ENCODE measurements around the gene CREB1.
A peak's percentile ranks its signal among the peaks of the same experiment; 100 is the strongest.
"Not testable (repeated sequence)": the region's sequence is repeated elsewhere in the genome, so short reads cannot be mapped to it uniquely, and the experiment has no call there.

CREB1 gene

GRCh38 chr2:207621501-207622039, 91.8 kb downstream of the CREB1 start:
- peak overlapping the region; percentile 13; the same call in 1 of the 2 replicates for H3K9ac ChIP-seq
- no peak overlapping the region for H3K4me3 ChIP-seq
- peak overlapping the region; percentile 67 for H3K27ac ChIP-seq

GRCh38 chr2:207624185-207625013, 94.6 kb downstream of the CREB1 start:
- Histone ChIP-seq H3K4me2 (peak overlapping the region; percentile 92), H3K27me3 (no peaks in the 10 kb centered on the region), H3K36me3 (peaks cover 27% of the 10 kb centered on the region), H3K9ac (peak overlapping the region; percentile 99), H3K4me3 (peak overlapping the region; percentile 90), H3K4me1 (peaks cover 66% of the 10 kb centered on the region), H3K9me3 (no peaks in the 10 kb centered on the region), H4K20me1 (no peaks in the 10 kb centered on the region), H3K27ac (peak overlapping the region; percentile 100)
- no peak for TF ChIP-seq Cebpa-rat (IDR thresholded peaks at IDR 0.05)

More at GRCh38 chr2:207621501-207622039, 91.8 kb downstream of the CREB1 start:
- Histone ChIP-seq H4K20me1 (no peaks in the 10 kb centered on the region), H3K4me2 (peak overlapping the region; percentile 92), H3K9me3 (no peaks in the 10 kb centered on the region), H3K4me1 (peaks cover 61% of the 10 kb centered on the region), H3K27me3 (no peaks in the 10 kb centered on the region), H3K36me3 (peaks cover 52% of the 10 kb centered on the region)
- TF ChIP-seq Cebpa-rat (IDR thresholded peaks at IDR 0.05): no peak

- Histone ChIP-seq H3K9me3 (no peaks in the 10 kb centered on the region), H3K4me2 (peak within 1 kb of the TSS; percentile 92), H3K4me3 (peak within 1 kb of the TSS; percentile 90), H3K27me3 (no peaks in the 10 kb centered on the region), H3K9ac (peak within 1 kb of the TSS; percentile 99), H4K20me1 (no peaks in the 10 kb centered on the region), H3K27ac (peak within 1 kb of the TSS; percentile 100), H3K36me3 (peaks cover 27% of the 10 kb centered on the region), H3K4me1 (peaks cover 66% of the 10 kb centered on the region)
- TF ChIP-seq Cebpa-rat (IDR thresholded peaks at IDR 0.05): no peak
Observed at GRCh38 chr2:207625014-207625907, 95.5 kb downstream of the CREB1 start, which contains the start of gene METTL21A. Gene METTL21A, minus strand, starts transcription at chr2:207625394. Its CDS starts 1,019 bp downstream, at chr2:207624375.

GRCh38 chr2:207629553-207629952, 99.8 kb downstream of the CREB1 start:
- no peaks in the 10 kb centered on the region for H4K20me1 ChIP-seq
- no peaks in the 10 kb centered on the region for H3K36me3 ChIP-seq
- H3K27ac ChIP-seq: 0 out of 2 replicates have a peak overlapping the region, but pooled peaks have one; percentile 35
- H3K4me3 ChIP-seq: no peak overlapping the region
- H3K9ac ChIP-seq: no peak overlapping the region
- H3K9me3 ChIP-seq: no peaks in the 10 kb centered on the region
- H3K4me2 ChIP-seq: peak overlapping the region; percentile 65
- TF ChIP-seq Cebpa-rat (IDR thresholded peaks at IDR 0.05): no peak
- H3K4me1 ChIP-seq: peaks cover 32% of the 10 kb centered on the region
- H3K27me3 ChIP-seq: no peaks in the 10 kb centered on the region

- H3K4me1 ChIP-seq: peaks cover 32% of the 10 kb centered on the region
- no peak overlapping the region for H3K4me3 ChIP-seq
- no peaks in the 10 kb centered on the region for H3K9me3 ChIP-seq
- H3K27me3 ChIP-seq: no peaks in the 10 kb centered on the region
- H4K20me1 ChIP-seq: no peaks in the 10 kb centered on the region
- H3K27ac ChIP-seq: peak overlapping the region; percentile 35; the same call in 1 of the 2 replicates
- peak overlapping the region; percentile 65 for H3K4me2 ChIP-seq
- no peak for TF ChIP-seq Cebpa-rat (IDR thresholded peaks at IDR 0.05)
- no peaks in the 10 kb centered on the region for H3K36me3 ChIP-seq
- H3K9ac ChIP-seq: no peak overlapping the region; the same call in 1 of the 2 replicates
Observed at GRCh38 chr2:207630491-207630890, 100.7 kb downstream of the CREB1 start.

- no peaks in the 10 kb centered on the region for H3K36me3 ChIP-seq
- H3K4me2 ChIP-seq: no peak overlapping the region
- no peaks in the 10 kb centered on the region for H3K9me3 ChIP-seq
- no peak overlapping the region for H3K4me3 ChIP-seq
- H3K27ac ChIP-seq: no peak overlapping the region
- H3K4me1 ChIP-seq: peaks cover 16% of the 10 kb centered on the region
- no peak for TF ChIP-seq Cebpa-rat (IDR thresholded peaks at IDR 0.05)
- H3K9ac ChIP-seq: no peak overlapping the region
- H4K20me1 ChIP-seq: no peaks in the 10 kb centered on the region
- no peaks in the 10 kb centered on the region for H3K27me3 ChIP-seq
Observed at GRCh38 chr2:207632575-207633493, 103.1 kb downstream of the CREB1 start.

GRCh38 chr2:207633686-207634085, 103.9 kb downstream of the CREB1 start:
- no peak overlapping the region for H3K27ac ChIP-seq
- no peaks in the 10 kb centered on the region for H3K9me3 ChIP-seq
- no peaks in the 10 kb centered on the region for H3K36me3 ChIP-seq
- no peak for TF ChIP-seq Cebpa-rat (IDR thresholded peaks at IDR 0.05)
- H3K4me2 ChIP-seq: no peak overlapping the region
- no peak overlapping the region for H3K4me3 ChIP-seq
- no peaks in the 10 kb centered on the region for H4K20me1 ChIP-seq
- no peaks in the 10 kb centered on the region for H3K27me3 ChIP-seq
- peaks cover 16% of the 10 kb centered on the region for H3K4me1 ChIP-seq
- no peak overlapping the region for H3K9ac ChIP-seq

- H3K9me3 ChIP-seq: peaks cover 12% of the 10 kb centered on the region
- TF ChIP-seq Cebpa-rat (IDR thresholded peaks at IDR 0.05): no peak
- peaks cover 3% of the 10 kb centered on the region for H3K4me1 ChIP-seq
- no peaks in the 10 kb centered on the region for H4K20me1 ChIP-seq
- H3K4me3 ChIP-seq: no peak overlapping the region
- H3K9ac ChIP-seq: no peak overlapping the region
- H3K27ac ChIP-seq: no peak overlapping the region
- H3K36me3 ChIP-seq: no peaks in the 10 kb centered on the region
- no peak overlapping the region for H3K4me2 ChIP-seq
- H3K27me3 ChIP-seq: no peaks in the 10 kb centered on the region
Observed at GRCh38 chr2:207635468-207636200, 105.9 kb downstream of the CREB1 start.

GRCh38 chr2:207639288-207639687, 109.5 kb downstream of the CREB1 start:
- H3K27ac ChIP-seq, H3K9ac ChIP-seq, H3K4me2 ChIP-seq, H3K27me3 ChIP-seq, H3K4me1 ChIP-seq, H4K20me1 ChIP-seq, H3K36me3 ChIP-seq, H3K4me3 ChIP-seq: not testable (repeated sequence)
- H3K9me3 ChIP-seq: peaks cover 31% of the 10 kb centered on the region

Measured in BLaER1 (cell line).